ENCODE results near the gene BTN3A1. TPM values are rescaled to one million over a fixed set of nuclear protein-coding genes. Genes with fewer than 3 reads are reported as not detected.
"Not testable (repeated sequence)": the region's sequence is repeated elsewhere in the genome, so short reads cannot be mapped to it uniquely, and the experiment has no call there.

BTN3A1 gene
- total RNA-seq, 2 experiments from 2014 or later, result 31.4 to 33.2 TPM

- no peak overlapping the region for H3K4me3 Mint-ChIP-seq
- intact Hi-C loops (cut with DNase I, micrococcal nuclease), result no loop called here
- H3K27me3 Mint-ChIP-seq, result no peaks in the 10 kb centered on the region
- POLR2A ChIA-PET, result no interaction called here
- H3K9me3 Mint-ChIP-seq (ENCODE audit: low read depth), result peaks cover 10% of the 10 kb centered on the region
- H3K27ac Mint-ChIP-seq, result no peak overlapping the region
- no peak for ATAC-seq
- no peaks in the 10 kb centered on the region for H3K4me1 Mint-ChIP-seq
- no peak for DNase-seq
- peaks cover 10% of the 10 kb centered on the region for H3K36me3 Mint-ChIP-seq (ENCODE audit: low read depth)
- CTCF ChIA-PET, result interaction anchor here (0.6 to 1.1 kb wide), 3 partner anchors 12 to 24 kb away, joined by 3 to 4 read pairs (median 3); no protein-coding TSS in a partner anchor
These were observed 29.4 kb downstream of the BTN3A1 start for GRCh38 chr6:26431258-26432172.

DNA sequence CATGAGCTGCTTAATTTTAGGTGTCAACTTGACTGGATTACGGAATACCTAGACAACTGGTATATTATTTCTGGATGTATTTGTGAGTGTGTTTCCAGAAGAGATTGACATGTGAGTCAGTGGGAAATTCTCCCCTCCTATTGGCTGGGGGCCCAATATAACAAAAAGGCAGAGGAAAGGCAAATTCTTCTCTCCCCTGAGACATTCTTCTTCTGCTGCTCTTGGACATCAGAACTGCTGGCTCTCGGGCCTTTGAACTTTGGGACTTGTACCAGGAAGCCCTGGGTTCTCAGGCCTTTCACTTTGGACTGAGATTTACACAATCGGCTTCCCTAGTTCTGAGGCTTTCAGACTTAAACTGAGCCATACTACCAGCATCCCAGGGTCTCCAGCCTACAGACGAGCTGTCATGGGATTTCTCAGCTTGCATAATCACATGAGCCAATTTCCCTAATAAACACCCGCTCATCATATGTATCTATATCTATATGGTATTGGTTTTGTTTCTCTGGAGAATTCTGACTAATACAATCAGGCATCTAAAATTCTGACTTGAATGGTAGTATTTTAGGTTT lies 30.6 kb downstream of the BTN3A1 start:
- Mint-ChIP-seq H3K27me3 (no peaks in the 10 kb centered on the region), H3K36me3 (ENCODE audit: low read depth) (peaks cover 6% of the 10 kb centered on the region), H3K4me1 (no peaks in the 10 kb centered on the region), H3K27ac (no peak overlapping the region), H3K9me3 (ENCODE audit: low read depth) (peaks cover 10% of the 10 kb centered on the region), H3K4me3 (no peak overlapping the region)
- POLR2A ChIA-PET, result no interaction called here
- CTCF ChIA-PET, result no interaction called here
- DNase-seq, result no peak
- no peak for ATAC-seq
- intact Hi-C loops (cut with DNase I, micrococcal nuclease), result no loop called here

DNA sequence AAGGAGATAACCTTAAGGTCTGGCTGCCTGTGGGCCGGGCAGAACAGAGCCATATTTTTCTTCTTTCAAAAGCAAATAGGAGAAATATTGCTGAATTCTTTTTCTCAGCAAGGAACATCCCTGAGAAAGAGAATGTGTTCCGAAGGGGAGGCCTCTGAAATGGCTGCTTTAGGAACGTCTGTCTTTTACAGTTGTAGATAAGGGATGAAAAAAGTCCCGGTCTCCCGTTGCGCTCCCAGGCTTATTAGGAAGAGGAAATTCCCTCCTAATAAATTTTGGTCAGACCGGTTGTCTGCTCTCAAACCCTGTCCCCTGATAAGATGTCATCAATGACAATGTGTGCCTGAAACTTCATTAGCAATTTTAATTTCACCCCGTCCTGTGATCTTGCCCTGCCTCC lies 31.6 kb downstream of the BTN3A1 start:
- ATAC-seq; H3K36me3 Mint-ChIP-seq (ENCODE audit: low read depth); DNase-seq; H3K4me3 Mint-ChIP-seq; H3K27me3 Mint-ChIP-seq; H3K27ac Mint-ChIP-seq; H3K9me3 Mint-ChIP-seq (ENCODE audit: low read depth); POLR2A ChIA-PET; intact Hi-C loops (cut with DNase I, micrococcal nuclease); H3K4me1 Mint-ChIP-seq; CTCF ChIA-PET: not testable (repeated sequence)

GRCh38 chr6:26436018-26436417 lies 33.9 kb downstream of the BTN3A1 start:
- CTCF ChIA-PET, result interaction anchor here (0.7 kb wide), 1 partner anchor 58 kb away, joined by 3 read pairs; no protein-coding TSS in a partner anchor
- peaks cover 10% of the 10 kb centered on the region for H3K9me3 Mint-ChIP-seq (ENCODE audit: low read depth)
- peaks cover 13% of the 10 kb centered on the region for H3K4me1 Mint-ChIP-seq
- H3K36me3 Mint-ChIP-seq (ENCODE audit: low read depth), result peaks cover 8% of the 10 kb centered on the region
- H3K27ac Mint-ChIP-seq, result no peak overlapping the region
- DNase-seq (no peak), ATAC-seq (no peak)
- H3K4me3 Mint-ChIP-seq, result no peak overlapping the region
- H3K27me3 Mint-ChIP-seq, result no peaks in the 10 kb centered on the region
- POLR2A ChIA-PET, result interaction anchor here (0.6 kb wide), 1 partner anchor 25 kb away, joined by 3 read pairs; no protein-coding TSS in a partner anchor
- intact Hi-C loops (cut with DNase I, micrococcal nuclease), result no loop called here

DNA sequence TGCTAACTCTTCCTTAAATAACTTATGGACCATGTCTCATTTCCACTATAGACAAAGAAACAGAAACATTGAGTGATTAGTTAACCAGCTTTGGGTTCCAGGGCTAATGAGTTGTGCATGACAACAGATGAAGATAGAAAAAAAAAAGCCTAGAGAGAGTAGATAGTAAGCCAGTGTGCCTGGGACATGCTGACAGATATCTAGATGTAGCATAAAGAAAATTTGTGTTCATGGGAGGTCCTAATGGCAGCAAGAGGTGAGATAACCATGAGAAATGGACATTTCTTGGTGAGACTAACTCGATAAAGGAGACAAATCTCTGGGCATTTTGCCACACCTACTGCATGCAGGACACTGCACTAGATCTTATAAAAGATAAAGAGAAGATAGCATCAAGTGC lies 35.5 kb downstream of the BTN3A1 start:
- ATAC-seq, result no peak
- Mint-ChIP-seq H3K4me3 (no peak overlapping the region), H3K27me3 (no peaks in the 10 kb centered on the region), H3K9me3 (ENCODE audit: low read depth) (peaks cover 10% of the 10 kb centered on the region), H3K36me3 (ENCODE audit: low read depth) (peaks cover 8% of the 10 kb centered on the region), H3K4me1 (peaks cover 22% of the 10 kb centered on the region), H3K27ac (no peak overlapping the region)
- ChIA-PET POLR2A (no interaction called here), CTCF (no interaction called here)
- DNase-seq, result no peak
- intact Hi-C loops (cut with DNase I, micrococcal nuclease), result no loop called here

GRCh38 chr6:26438000-26438399 lies 35.9 kb downstream of the BTN3A1 start:
- Mint-ChIP-seq H3K36me3 (ENCODE audit: low read depth) (peaks cover 8% of the 10 kb centered on the region), H3K4me1 (peaks cover 27% of the 10 kb centered on the region), H3K4me3 (no peak overlapping the region), H3K27ac (no peak overlapping the region), H3K27me3 (no peaks in the 10 kb centered on the region), H3K9me3 (ENCODE audit: low read depth) (peaks cover 10% of the 10 kb centered on the region)
- DNase-seq (no peak), ATAC-seq (no peak)
- POLR2A ChIA-PET, result interaction anchor here (0.7 kb wide), 1 partner anchor 230 kb away, joined by 3 read pairs; no protein-coding TSS in a partner anchor
- intact Hi-C loops (cut with DNase I, micrococcal nuclease), result no loop called here
- CTCF ChIA-PET, result no interaction called here

GRCh38 chr6:26439151-26440125 lies 37.4 kb downstream of the BTN3A1 start:
- intact Hi-C loops (cut with DNase I, micrococcal nuclease), result loop anchor here (1.0 to 10.0 kb wide), 8 partner anchors 18 to 265 kb away; partner anchors contain the start of genes BTN2A1 (in 1 of the 2), BTN2A2 (in 1 of the 2), BTN3A1 (in 1 of the 2) and BTN3A2 (in 1 of the 2)
- CTCF ChIA-PET, result interaction anchor here (0.6 kb wide), 1 partner anchor 1537 kb away, joined by 3 read pairs; no protein-coding TSS in a partner anchor
- peak overlapping the region; percentile 96 for H3K4me3 Mint-ChIP-seq

DNA sequence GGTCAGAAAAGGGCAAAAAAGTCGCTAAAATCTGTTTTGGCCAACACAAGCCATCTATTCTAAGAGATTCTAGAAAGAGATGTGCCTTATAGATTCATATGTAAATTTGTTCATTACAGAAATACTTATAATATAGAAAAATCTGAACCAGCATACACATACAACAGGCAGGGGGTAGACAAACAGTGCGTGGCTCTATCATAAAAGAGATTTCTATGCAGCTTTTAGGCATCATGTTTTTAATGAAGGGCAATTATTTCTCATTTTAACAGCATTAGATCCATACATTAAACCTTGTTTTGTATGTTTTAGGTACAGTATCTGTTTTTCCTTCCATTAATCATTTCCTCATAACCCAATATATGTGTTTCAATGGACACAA lies 38.9 kb downstream of the BTN3A1 start:
- intact Hi-C loops (cut with DNase I, micrococcal nuclease), result loop anchor here (1.0 to 10.0 kb wide), 7 partner anchors 16 to 266 kb away; partner anchors contain the start of genes BTN2A1 (in 1 of the 2), BTN2A2 (in 1 of the 2), BTN3A1 (in 1 of the 2) and BTN3A2 (in 1 of the 2)
- POLR2A ChIA-PET, result interaction anchor here (0.6 kb wide), 1 partner anchor 44 kb away, joined by 6 read pairs; no protein-coding TSS in a partner anchor
- peak overlapping the region; percentile 96 for H3K4me3 Mint-ChIP-seq
- H3K36me3 Mint-ChIP-seq (ENCODE audit: low read depth), result peaks cover 21% of the 10 kb centered on the region
- CTCF ChIA-PET, result interaction anchor here (1.1 kb wide), 1 partner anchor 22 kb away, joined by 4 read pairs; no protein-coding TSS in a partner anchor
- H3K4me1 Mint-ChIP-seq, result peaks cover 54% of the 10 kb centered on the region
- DNase-seq (no peak), ATAC-seq (no peak)
- H3K27ac Mint-ChIP-seq, result peak overlapping the region; percentile 98
- H3K27me3 Mint-ChIP-seq, result no peaks in the 10 kb centered on the region
- H3K9me3 Mint-ChIP-seq (ENCODE audit: low read depth), result no peaks in the 10 kb centered on the region

More at GRCh38 chr6:26439151-26440125, 37.4 kb downstream of the BTN3A1 start:
- ATAC-seq (no peak), DNase-seq (peak; percentile 15)
- Mint-ChIP-seq H3K36me3 (ENCODE audit: low read depth) (peaks cover 5% of the 10 kb centered on the region), H3K27me3 (no peaks in the 10 kb centered on the region), H3K27ac (peak overlapping the region; percentile 98), H3K4me1 (peaks cover 38% of the 10 kb centered on the region), H3K9me3 (ENCODE audit: low read depth) (peaks cover 3% of the 10 kb centered on the region)
- POLR2A ChIA-PET, result interaction anchor here (0.6 kb wide), 1 partner anchor 316 kb away, joined by 14 read pairs; a partner anchor contains a TSS

- intact Hi-C loops (cut with DNase I, micrococcal nuclease), result loop anchor here (2.0 to 10.0 kb wide), 3 partner anchors 17 to 267 kb away; partner anchors contain the start of gene BTN2A2 (in 1 of the 2)
- POLR2A ChIA-PET, result no interaction called here
- Mint-ChIP-seq H3K27ac (peak overlapping the region; percentile 49), H3K9me3 (ENCODE audit: low read depth) (no peaks in the 10 kb centered on the region), H3K36me3 (ENCODE audit: low read depth) (peaks cover 27% of the 10 kb centered on the region), H3K27me3 (no peaks in the 10 kb centered on the region), H3K4me1 (peaks cover 62% of the 10 kb centered on the region), H3K4me3 (peak overlapping the region; percentile 96)
- ATAC-seq (no peak), DNase-seq (no peak)
- CTCF ChIA-PET, result no interaction called here
These were observed 39.9 kb downstream of the BTN3A1 start for GRCh38 chr6:26441977-26442376.

- Mint-ChIP-seq H3K4me1 (peaks cover 54% of the 10 kb centered on the region), H3K27me3 (no peaks in the 10 kb centered on the region), H3K27ac (peak overlapping the region; percentile 78), H3K4me3 (peak overlapping the region; percentile 7), H3K36me3 (ENCODE audit: low read depth) (peaks cover 41% of the 10 kb centered on the region), H3K9me3 (ENCODE audit: low read depth) (no peaks in the 10 kb centered on the region)
- intact Hi-C loops (cut with DNase I, micrococcal nuclease), result loop anchor here in 1 of 2 experiments (10.0 kb wide), 1 partner anchor 271 kb away; no protein-coding TSS in a partner anchor
- ChIA-PET CTCF (interaction anchor here (0.9 to 3.3 kb wide), 3 partner anchors 9 to 104 kb away, joined by 3 to 13 read pairs (median 5); no protein-coding TSS in a partner anchor), POLR2A (interaction anchor here (0.6 to 0.7 kb wide), 3 partner anchors 8 to 98 kb away, joined by 3 to 4 read pairs (median 4); no protein-coding TSS in a partner anchor)
- ATAC-seq (peak; percentile 94), DNase-seq (peak; percentile 60)
These were observed 44.0 kb downstream of the BTN3A1 start for GRCh38 chr6:26445934-26446667.

Data from activated CD4-positive, alpha-beta T cell treated with anti-CD3 and anti-CD28 coated beads for 36 hours (primary cell).